Endothelial cell of umbilical vein (primary cell): ENCODE measurements around the gene OR10R2. TPM values are rescaled to one million over a fixed set of nuclear protein-coding genes. Genes with fewer than 3 reads are reported as not detected.

Experiments used
- BruUV-seq: library from RNA; stranded (reverse); fragments of 400-500 nt; replicated peaks from 2 replicates; lab custom pipeline; 2021; lab: Mats Ljungman, UMichigan
- CTCF ChIA-PET: fragments of 300-600, 350-600 bp; sonication (Branson Sonifier 250); formaldehyde crosslinking; loops from one replicate; lab custom pipeline; 2021; ENCODE audit warnings: antibody characterized with exemption, inconsistent platforms; lab: Charles Lee
- POLR2A ChIA-PET: fragments of 300-600, 350-600 bp; sonication (Branson Sonifier 250); formaldehyde crosslinking; loops from one replicate; lab custom pipeline; 2021; ENCODE audit warnings: antibody characterized with exemption, inconsistent platforms; lab: Charles Lee
- DNase-seq: peaks from one replicate; pipeline ENCODE4 v3.0.0-alpha.2; 2011; ENCODE audit warnings: low read depth, low spot score
- FAIRE-seq: peaks from 2 replicates; lab custom pipeline; 2011; peaks lifted over from hg19 to GRCh38; lab: Jason Lieb, UNC
- H2AFZ ChIP-seq: 2 replicates; pipeline ENCODE4 v1.6.0; 2012; ENCODE audit warnings: low read depth, low read length, control low read depth, inconsistent platforms
- H3K27ac ChIP-seq: 2 replicates; pipeline ENCODE4 v1.5.1; 2011; ENCODE audit warnings: low read depth, mild to moderate bottlenecking, control low read depth, low read length, moderate library complexity; ENCODE audit not compliant: insufficient read depth
- H3K27me3 ChIP-seq, 2 experiments: 2 replicates each; pipeline versions ENCODE4 v1.6.0 to v1.6.1; 2011; ENCODE audit warnings: low read length in 2 of 2, mixed read lengths in 1 of 2; ENCODE audit not compliant: control insufficient read depth in 2 of 2, insufficient read depth in 2 of 2
- H3K36me3 ChIP-seq, 2 experiments: 2 replicates in 1 of 2; 3 replicates in 1 of 2; pipeline ENCODE4 v1.5.1; 2011; ENCODE audit warnings: low read length in 2 of 2, mild to moderate bottlenecking in 1 of 2, moderate library complexity in 1 of 2; ENCODE audit not compliant: control insufficient read depth in 2 of 2, insufficient read depth in 2 of 2; ENCODE audit errors: extremely low read depth in 1 of 2
- H3K4me1 ChIP-seq: 3 replicates; pipeline ENCODE4 v1.5.1; 2011; ENCODE audit warnings: mild to moderate bottlenecking, low read length; ENCODE audit not compliant: control insufficient read depth, insufficient read depth; ENCODE audit errors: extremely low read depth
- H3K4me2 ChIP-seq: 2 replicates; pipeline ENCODE4 v1.6.1; 2011; ENCODE audit warnings: low read length, control low read depth, mixed read lengths; ENCODE audit not compliant: insufficient read depth
- H3K4me3 ChIP-seq, 3 experiments: fragments of 200-600 bp in 1 of 3; sonication (generic), shearing (Covaris generic) in 1 of 3; replicated peaks in 1 of 3; 2 replicates each; pipeline ENCODE4 v1.5.1; 2011 to 2016; ENCODE audit warnings: control low read depth in 3 of 3, low read length in 3 of 3, mild to moderate bottlenecking in 2 of 3, inconsistent platforms in 1 of 3, low read depth in 1 of 3, moderate library complexity in 1 of 3; ENCODE audit not compliant: insufficient read depth in 1 of 3
- H3K79me2 ChIP-seq: 2 replicates; pipeline ENCODE4 v1.6.0; 2012; ENCODE audit warnings: low read length, inconsistent platforms; ENCODE audit not compliant: control insufficient read depth, insufficient read depth
- H3K9ac ChIP-seq: replicated peaks from 2 replicates; pipeline ENCODE3; 2011; ENCODE audit warnings: low read length, control low read depth; ENCODE audit not compliant: insufficient read depth; ENCODE audit errors: extremely low read depth
- H3K9me1 ChIP-seq: replicated peaks from 3 replicates; pipeline ENCODE4 v1.6.0; 2011; ENCODE audit warnings: mild to moderate bottlenecking, low read length; ENCODE audit not compliant: control insufficient read depth, insufficient read depth; ENCODE audit errors: extremely low read depth
- H3K9me3 ChIP-seq: replicated peaks from 2 replicates; pipeline ENCODE4 v1.5.1; 2012; ENCODE audit warnings: low read length, inconsistent platforms; ENCODE audit not compliant: control insufficient read depth, insufficient read depth
- H4K20me1 ChIP-seq: replicated peaks from 2 replicates; pipeline ENCODE3; 2011; ENCODE audit warnings: mild to moderate bottlenecking, low read length; ENCODE audit not compliant: control insufficient read depth, insufficient read depth; ENCODE audit errors: extremely low read depth
- GATA2 ChIP-seq: IDR thresholded peaks from 2 replicates; pipeline ENCODE4 v1.7.0; 2011; ENCODE audit warnings: low read depth, mild to moderate bottlenecking, moderate library complexity, mixed read lengths, low read length; ENCODE audit not compliant: insufficient read length, insufficient read depth
- JUN ChIP-seq: IDR thresholded peaks from 2 replicates; pipeline ENCODE4 v1.6.1; 2011; ENCODE audit warnings: borderline replicate concordance, low read depth; ENCODE audit not compliant: insufficient read length, insufficient read depth
- MYC ChIP-seq: IDR thresholded peaks from one replicate; pipeline ENCODE4 v1.6.1; 2011; ENCODE audit warnings: mild to moderate bottlenecking, low read depth, low read length
- POLR2AphosphoS5 ChIP-seq: IDR thresholded peaks from 2 replicates; pipeline ENCODE4 v1.6.1; 2012; ENCODE audit warnings: low read depth, mild to moderate bottlenecking, control low read depth, low read length, moderate library complexity; ENCODE audit not compliant: insufficient read depth
- dilution Hi-C: fragments of 300-500 bp; cut with MboI; formaldehyde crosslinking; loops from one replicate; pipeline ENCODE4 v1.15.0; 2019; ENCODE audit warnings: low sequenced_read_pairs; ENCODE audit not compliant: extremely low pct_ligation_motif_present
- intact Hi-C: fragments of 100-400 bp; cut with micrococcal nuclease; formaldehyde crosslinking; loops from one replicate; pipeline ENCODE4 v1.10.0; 2022
- polyA plus RNA-seq, 4 experiments: library from polyadenylated mRNA; depleted of rRNA in 3 of 4; stranded (reverse) in 3 of 4; unstranded in 1 of 4; fragments of >200 nt; gene quantifications; 2 replicates each; pipeline versions ENCODE4 v1.2.1 to v1.2.3, GENCODE V29; 2011 to 2012; ENCODE audit warnings: missing spikeins in 1 of 4
- total RNA-seq: library from RNA; stranded (reverse); gene quantifications from 2 replicates; pipeline ENCODE4 v1.2.3, GENCODE V29; 2021
- TF ChIP-seq, protein P1 (sequence below), 2 donors: IDR thresholded peaks; 1 replicate in 1 of 2; 2 replicates in 1 of 2; pipeline ENCODE4 v1.5.1; 2011; ENCODE audit warnings: low read length in 2 of 2, mild to moderate bottlenecking in 2 of 2, moderate library complexity in 2 of 2, control low read depth in 1 of 2, inconsistent platforms in 1 of 2, low read depth in 1 of 2; ENCODE audit not compliant: insufficient read depth in 1 of 2; ENCODE audit errors: extremely low read depth in 1 of 2

The OR10R2 gene
- total and polyA plus RNA-seq, 2 donors (not counting 3 experiments of a cell fraction or from before 2014, with no cell fraction given) = not detected

GRCh38 chr1:158506369-158506987 lies 34.5 kb downstream of the OR10R2 start:
- Histone ChIP-seq H3K9me1 (no peaks in the 10 kb centered on the region), H2AFZ (no peak overlapping the region), H4K20me1 (no peaks in the 10 kb centered on the region), H3K4me1 (no peaks in the 10 kb centered on the region), H3K4me3 (no peak overlapping the region), H3K9ac (no peak overlapping the region), H3K36me3 (no peaks in the 10 kb centered on the region), H3K9me3 (no peaks in the 10 kb centered on the region), H3K27me3 (peaks cover 0 to 1% of the 10 kb centered on the region in 2 experiments), H3K27ac (no peak overlapping the region), H3K79me2 (no peaks in the 10 kb centered on the region), H3K4me2 (no peak overlapping the region)
- FAIRE-seq (peak; percentile 33), DNase-seq (peak; percentile 43)
- BruUV-seq = no TSS peak
- TF ChIP-seq MYC (no peak), POLR2AphosphoS5 (no peak), JUN (no peak)
- TF ChIP-seq, protein P1, sequence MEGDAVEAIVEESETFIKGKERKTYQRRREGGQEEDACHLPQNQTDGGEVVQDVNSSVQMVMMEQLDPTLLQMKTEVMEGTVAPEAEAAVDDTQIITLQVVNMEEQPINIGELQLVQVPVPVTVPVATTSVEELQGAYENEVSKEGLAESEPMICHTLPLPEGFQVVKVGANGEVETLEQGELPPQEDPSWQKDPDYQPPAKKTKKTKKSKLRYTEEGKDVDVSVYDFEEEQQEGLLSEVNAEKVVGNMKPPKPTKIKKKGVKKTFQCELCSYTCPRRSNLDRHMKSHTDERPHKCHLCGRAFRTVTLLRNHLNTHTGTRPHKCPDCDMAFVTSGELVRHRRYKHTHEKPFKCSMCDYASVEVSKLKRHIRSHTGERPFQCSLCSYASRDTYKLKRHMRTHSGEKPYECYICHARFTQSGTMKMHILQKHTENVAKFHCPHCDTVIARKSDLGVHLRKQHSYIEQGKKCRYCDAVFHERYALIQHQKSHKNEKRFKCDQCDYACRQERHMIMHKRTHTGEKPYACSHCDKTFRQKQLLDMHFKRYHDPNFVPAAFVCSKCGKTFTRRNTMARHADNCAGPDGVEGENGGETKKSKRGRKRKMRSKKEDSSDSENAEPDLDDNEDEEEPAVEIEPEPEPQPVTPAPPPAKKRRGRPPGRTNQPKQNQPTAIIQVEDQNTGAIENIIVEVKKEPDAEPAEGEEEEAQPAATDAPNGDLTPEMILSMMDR (IDR thresholded peaks at IDR 0.05; ENCODE audit: extremely low read depth in 1 of 2, insufficient read depth in 1 of 2, low read depth in 1 of 2, low read length in 2 of 2) = peak; percentile 25 to 60
- intact Hi-C loops = loop anchor here (1.0 kb wide), 2 partner anchors 493 to 566 kb away; no protein-coding TSS in a partner anchor
- ChIA-PET POLR2A (no interaction called here), CTCF (interaction anchor here (0.9 to 3.1 kb wide), 5 partner anchors 10 to 565 kb away, joined by 3 to 34 read pairs (median 4); no protein-coding TSS in a partner anchor)
- dilution Hi-C loops = no loop called here

- Histone ChIP-seq H3K4me2 (no peak overlapping the region), H3K36me3 (no peaks in the 10 kb centered on the region), H3K79me2 (no peaks in the 10 kb centered on the region), H3K4me3 (no peak overlapping the region), H3K9me1 (no peaks in the 10 kb centered on the region), H2AFZ (no peak overlapping the region), H3K9ac (no peak overlapping the region), H3K9me3 (no peaks in the 10 kb centered on the region), H3K4me1 (no peaks in the 10 kb centered on the region), H3K27me3 (peaks cover 0 to 1% of the 10 kb centered on the region in 2 experiments), H4K20me1 (no peaks in the 10 kb centered on the region), H3K27ac (no peak overlapping the region)
- no TSS peak for BruUV-seq
- POLR2A ChIA-PET = no interaction called here
- intact Hi-C loops = no loop called here
- TF ChIP-seq GATA2 (no peak), MYC (no peak), JUN (no peak)
- dilution Hi-C loops = no loop called here
- DNase-seq (no peak), FAIRE-seq (no peak)
- CTCF ChIA-PET = interaction anchor here (0.9 to 3.1 kb wide), 4 partner anchors 11 to 564 kb away, joined by 3 to 34 read pairs (median 10); no protein-coding TSS in a partner anchor
These were observed 35.5 kb downstream of the OR10R2 start for GRCh38 chr1:158507511-158507910.
